Coronary artery (tissue), 2 donors: ENCODE measurements around the gene KIAA2012.
A peak's percentile ranks its signal among the peaks of the same experiment; 100 is the strongest.

Experiments used
- DNase-seq: peaks from one replicate; pipeline ENCODE4 v3.0.0-alpha.2; 2017; ENCODE audit warnings: low spot score
- H3K27ac ChIP-seq, 2 donors: fragments of 200-600 bp; sonication (generic); one replicate each; pipeline ENCODE4 v1.5.1; 2016 to 2019
- H3K4me3 ChIP-seq: fragments of 200-600 bp; sonication (generic); 2 replicates; pipeline ENCODE4 v1.5.1; 2016; ENCODE audit warnings: mild to moderate bottlenecking, moderate library complexity
- TF ChIP-seq, protein P1 (sequence below): fragments of 200-600 bp; sonication (generic); IDR thresholded peaks from one replicate; pipeline ENCODE4 v1.5.1; 2019; ENCODE audit warnings: antibody characterized with exemption

The KIAA2012 gene

GRCh38 chr2:202052235-202052634, 20.8 kb upstream of the KIAA2012 start:
- Histone ChIP-seq H3K4me3 (no peak overlapping the region), H3K27ac (peak overlapping the region in 1 of 2 donors; percentile 21)
- DNase-seq, result no peak
- TF ChIP-seq, protein P1, sequence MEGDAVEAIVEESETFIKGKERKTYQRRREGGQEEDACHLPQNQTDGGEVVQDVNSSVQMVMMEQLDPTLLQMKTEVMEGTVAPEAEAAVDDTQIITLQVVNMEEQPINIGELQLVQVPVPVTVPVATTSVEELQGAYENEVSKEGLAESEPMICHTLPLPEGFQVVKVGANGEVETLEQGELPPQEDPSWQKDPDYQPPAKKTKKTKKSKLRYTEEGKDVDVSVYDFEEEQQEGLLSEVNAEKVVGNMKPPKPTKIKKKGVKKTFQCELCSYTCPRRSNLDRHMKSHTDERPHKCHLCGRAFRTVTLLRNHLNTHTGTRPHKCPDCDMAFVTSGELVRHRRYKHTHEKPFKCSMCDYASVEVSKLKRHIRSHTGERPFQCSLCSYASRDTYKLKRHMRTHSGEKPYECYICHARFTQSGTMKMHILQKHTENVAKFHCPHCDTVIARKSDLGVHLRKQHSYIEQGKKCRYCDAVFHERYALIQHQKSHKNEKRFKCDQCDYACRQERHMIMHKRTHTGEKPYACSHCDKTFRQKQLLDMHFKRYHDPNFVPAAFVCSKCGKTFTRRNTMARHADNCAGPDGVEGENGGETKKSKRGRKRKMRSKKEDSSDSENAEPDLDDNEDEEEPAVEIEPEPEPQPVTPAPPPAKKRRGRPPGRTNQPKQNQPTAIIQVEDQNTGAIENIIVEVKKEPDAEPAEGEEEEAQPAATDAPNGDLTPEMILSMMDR, result no peak

DNA sequence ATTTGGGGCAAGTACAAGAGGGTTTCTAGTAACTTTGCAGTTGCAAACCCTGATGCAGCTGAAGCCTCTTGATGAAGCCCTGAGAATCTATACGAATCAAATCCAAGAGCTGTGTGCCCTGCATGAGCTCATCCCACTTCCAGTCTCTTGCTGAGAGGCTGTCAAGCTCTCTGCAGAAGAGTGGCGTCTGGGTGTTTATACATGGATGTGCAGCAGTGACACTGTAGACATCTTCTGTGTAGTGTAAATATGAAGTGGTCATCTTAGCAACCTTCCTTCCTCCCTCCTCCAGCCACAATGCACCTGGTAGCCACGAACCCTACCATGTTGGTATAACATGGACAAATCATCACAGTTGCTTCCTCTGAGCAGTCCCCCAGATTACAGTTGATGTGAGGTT, 18.4 kb upstream of the KIAA2012 start:
- no peak for DNase-seq
- no peak overlapping the region for H3K27ac ChIP-seq
- TF ChIP-seq, protein P1, result no peak
- H3K4me3 ChIP-seq, result no peak overlapping the region

- H3K27ac ChIP-seq, result no peak overlapping the region
- TF ChIP-seq, protein P1, result no peak
- DNase-seq, result no peak
- no peak overlapping the region for H3K4me3 ChIP-seq
These were observed 16.4 kb upstream of the KIAA2012 start for GRCh38 chr2:202056611-202057010.

DNA sequence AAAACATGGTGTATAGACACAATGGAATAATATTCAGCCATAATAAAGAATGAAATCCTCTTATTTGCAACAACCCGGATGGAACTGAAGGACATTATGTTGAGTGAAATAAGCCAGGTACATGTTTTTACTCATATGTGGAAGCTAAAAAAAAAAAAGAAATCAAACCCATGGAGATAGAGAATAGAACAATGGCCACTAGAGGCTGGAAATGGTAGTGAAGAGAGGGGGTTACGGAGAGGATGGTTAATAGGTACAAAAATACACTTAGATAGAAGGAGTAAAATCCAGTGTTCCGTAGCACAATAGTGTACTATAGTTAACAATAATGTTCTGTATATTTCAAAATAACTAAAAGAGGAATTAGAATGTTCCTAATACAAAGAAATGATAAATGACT, 12.8 kb upstream of the KIAA2012 start:
- DNase-seq, result no peak
- Histone ChIP-seq H3K4me3 (no peak overlapping the region), H3K27ac (no peak overlapping the region)
- TF ChIP-seq, protein P1, result no peak

DNA sequence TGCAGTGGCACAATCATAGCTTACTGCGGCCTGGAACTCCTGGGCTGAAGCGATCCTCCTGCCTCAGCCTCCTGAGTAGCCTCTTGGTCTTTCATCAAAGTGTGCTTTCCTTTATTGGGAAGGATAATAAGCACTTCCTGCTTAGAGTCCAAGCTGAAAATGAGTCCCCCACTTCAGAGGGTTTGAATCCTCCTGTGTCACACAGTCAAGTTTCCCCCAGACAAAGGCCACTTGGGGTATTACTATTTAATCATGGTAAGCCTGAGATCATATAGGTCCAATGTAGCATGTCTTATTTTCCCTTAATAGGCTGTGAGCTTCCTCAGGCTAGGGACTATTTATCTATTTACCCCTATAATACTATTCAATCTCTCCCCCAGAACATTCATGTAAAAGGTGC, 11.4 kb upstream of the KIAA2012 start:
- TF ChIP-seq, protein P1, result no peak
- H3K4me3 ChIP-seq, result no peak overlapping the region
- no peak overlapping the region for H3K27ac ChIP-seq

DNA sequence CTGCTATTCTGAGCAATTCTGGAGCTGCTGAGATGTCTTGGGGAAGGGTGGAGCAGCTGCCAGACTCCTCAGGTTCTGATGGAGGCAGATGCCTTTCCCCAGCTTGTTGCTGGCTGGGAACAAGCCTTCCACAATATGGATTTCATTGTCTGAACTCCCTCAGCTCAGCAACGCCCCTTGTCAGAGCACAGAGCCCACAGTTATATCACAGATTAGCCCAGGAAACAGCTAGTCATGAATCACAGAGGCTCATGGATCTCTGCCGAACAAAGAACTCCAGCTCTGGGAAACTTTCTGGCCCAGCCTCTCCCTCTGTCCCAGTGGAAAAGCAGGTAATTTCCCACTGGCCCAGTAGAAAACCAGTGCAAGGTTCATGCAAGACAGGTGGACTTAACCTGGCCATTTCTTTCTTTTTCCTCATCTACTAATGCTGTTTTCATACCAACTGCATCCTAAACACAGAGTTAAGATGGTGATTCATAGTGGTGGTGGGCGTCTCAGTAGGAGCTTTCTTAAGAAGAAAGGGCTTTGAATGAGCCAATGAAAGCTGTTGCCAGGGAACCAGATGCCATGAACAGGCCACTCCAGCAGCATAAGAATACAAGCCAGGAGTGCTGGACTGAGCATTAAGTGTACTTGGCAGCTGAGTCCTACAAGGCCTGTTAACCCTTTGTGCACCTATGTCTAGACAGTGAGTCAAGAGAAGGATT, 8.7 kb upstream of the KIAA2012 start:
- Histone ChIP-seq H3K4me3 (no peak overlapping the region), H3K27ac (peak overlapping the region in 1 of 2 donors; percentile 46)
- no peak for DNase-seq
- TF ChIP-seq, protein P1, result no peak

More for the DNA sequence above, 11.4 kb upstream of the KIAA2012 start:
- no peak for DNase-seq

GRCh38 chr2:202064881-202065230, 8.2 kb upstream of the KIAA2012 start:
- TF ChIP-seq, protein P1, result no peak
- DNase-seq, result no peak
- Histone ChIP-seq H3K4me3 (no peak overlapping the region), H3K27ac (peak overlapping the region in 1 of 2 donors; percentile 46)
